PC-9 (cell line): ENCODE measurements around the gene WDR20. TPM values are rescaled to one million over a fixed set of nuclear protein-coding genes. Genes with fewer than 3 reads are reported as not detected.
"Not testable (repeated sequence)": the region's sequence is repeated elsewhere in the genome, so short reads cannot be mapped to it uniquely, and the experiment has no call there.

Source experiments
- BruUV-seq: library from RNA; stranded (reverse); fragments of 400-500 nt; replicated peaks from 2 replicates; lab custom pipeline; 2021; lab: Mats Ljungman, UMichigan
- CTCF ChIA-PET: fragments of 300-600 bp; sonication (Branson Sonifier 250); formaldehyde crosslinking; loops from one replicate; lab custom pipeline; 2022; ENCODE audit warnings: antibody characterized with exemption; lab: Charles Lee
- POLR2A ChIA-PET: fragments of 300-600 bp; sonication (Branson Sonifier 250); formaldehyde crosslinking; loops from one replicate; lab custom pipeline; 2022; ENCODE audit warnings: antibody characterized with exemption; ENCODE audit not compliant: unreplicated experiment; lab: Charles Lee
- DNase-seq, 2 experiments: peaks; one replicate each; pipeline versions ENCODE4 v3.0.0 to v3.0.0-alpha.2; 2015 to 2022; ENCODE audit warnings: mixed read lengths in 1 of 2
- H2AFZ ChIP-seq: fragments of 200-600 bp; sonication (generic); 2 replicates; pipeline ENCODE4 v1.8.1; 2017; ENCODE audit warnings: antibody characterized with exemption
- H3F3A ChIP-seq: fragments of 200-600 bp; sonication (generic); 2 replicates; pipeline ENCODE4 v1.8.1; 2017; ENCODE audit warnings: antibody characterized with exemption, mild to moderate bottlenecking, low read depth; ENCODE audit not compliant: insufficient read depth
- H3K27ac ChIP-seq: fragments of 200-600 bp; sonication (generic); 2 replicates; pipeline ENCODE4 v1.6.1; 2016; ENCODE audit warnings: mixed run types
- H3K27me3 ChIP-seq: fragments of 200-600 bp; sonication (generic); 2 replicates; pipeline ENCODE4 v1.6.1; 2016; ENCODE audit warnings: low read depth, mixed run types; ENCODE audit not compliant: insufficient read depth
- H3K36me3 ChIP-seq: fragments of 200-600 bp; sonication (generic); 2 replicates; pipeline ENCODE4 v1.6.1; 2016; ENCODE audit warnings: low read depth, mixed run types
- H3K4me1 ChIP-seq: fragments of 200-600 bp; sonication (generic); replicated peaks from 2 replicates; pipeline ENCODE4 v1.6.1; 2016; ENCODE audit warnings: mixed run types; ENCODE audit not compliant: insufficient read depth
- H3K4me2 ChIP-seq: fragments of 200-600 bp; sonication (generic); 2 replicates; pipeline ENCODE4 v1.6.1; 2017; ENCODE audit warnings: mixed run types
- H3K4me3 ChIP-seq: fragments of 200-600 bp; sonication (generic); 2 replicates; pipeline ENCODE4 v1.6.1; 2016; ENCODE audit warnings: mixed run types
- H3K79me2 ChIP-seq: fragments of 200-600 bp; sonication (generic); 2 replicates; pipeline ENCODE4 v1.6.1; 2017; ENCODE audit warnings: low read depth, mixed run types
- H3K9me2 ChIP-seq: fragments of 200-600 bp; sonication (generic); 2 replicates; pipeline ENCODE4 v1.8.1; 2017; ENCODE audit warnings: mild to moderate bottlenecking; ENCODE audit not compliant: insufficient read depth
- H3K9me3 ChIP-seq: fragments of 200-600 bp; sonication (generic); 2 replicates; pipeline ENCODE4 v1.8.1; 2016; ENCODE audit warnings: low read depth; ENCODE audit not compliant: insufficient read depth
- H4K20me1 ChIP-seq: fragments of 200-600 bp; sonication (generic); 2 replicates; pipeline ENCODE4 v1.8.1; 2017; ENCODE audit not compliant: insufficient read depth
- EZH2 ChIP-seq: fragments of 200-600 bp; sonication (generic); IDR thresholded peaks from 2 replicates; pipeline ENCODE4 v1.8.0; 2017; ENCODE audit warnings: antibody characterized with exemption, low read depth
- intact Hi-C: fragments of 100-400 bp; cut with micrococcal nuclease; formaldehyde crosslinking; loops from one replicate; pipeline ENCODE4 v1.10.0; 2022; ENCODE audit not compliant: unreplicated experiment
- total RNA-seq: library from RNA; stranded (reverse); gene quantifications from 2 replicates; pipeline ENCODE4 v1.2.3, GENCODE V29; 2021
- TF ChIP-seq, protein P1 (sequence below): fragments of 200-600 bp; sonication (generic); conservative IDR thresholded peaks from 2 replicates; pipeline ENCODE4 v1.6.1; 2017; ENCODE audit warnings: mixed run types, antibody characterized with exemption, mild to moderate bottlenecking, moderate library complexity

WDR20 gene
- total RNA-seq, 1 experiment from 2014 or later = 93.5 TPM

GRCh38 chr14:102239231-102239630 lies 99.5 kb downstream of the WDR20 start:
- peaks cover 7% of the 10 kb centered on the region; the same call in 1 of the 2 replicates for H3K9me3 ChIP-seq
- H3K79me2 ChIP-seq = no peaks in the 10 kb centered on the region
- no peak overlapping the region for H2AFZ ChIP-seq
- H3K27ac ChIP-seq = no peak overlapping the region
- ChIA-PET CTCF (no interaction called here), POLR2A (no interaction called here)
- no peak overlapping the region for H3K4me3 ChIP-seq
- no peak for DNase-seq
- peaks cover 4% of the 10 kb centered on the region for H3K4me1 ChIP-seq
- no peaks in the 10 kb centered on the region for H3K27me3 ChIP-seq
- no peaks in the 10 kb centered on the region for H3K36me3 ChIP-seq
- intact Hi-C loops = loop anchor here (10.0 kb wide), 1 partner anchor 534 kb away; no protein-coding TSS in a partner anchor
- no peaks in the 10 kb centered on the region for H3K9me2 ChIP-seq
- H3F3A ChIP-seq = no peaks in the 10 kb centered on the region; the same call in 1 of the 2 replicates
- BruUV-seq = no TSS peak
- no peak overlapping the region for H3K4me2 ChIP-seq
- TF ChIP-seq, protein P1, sequence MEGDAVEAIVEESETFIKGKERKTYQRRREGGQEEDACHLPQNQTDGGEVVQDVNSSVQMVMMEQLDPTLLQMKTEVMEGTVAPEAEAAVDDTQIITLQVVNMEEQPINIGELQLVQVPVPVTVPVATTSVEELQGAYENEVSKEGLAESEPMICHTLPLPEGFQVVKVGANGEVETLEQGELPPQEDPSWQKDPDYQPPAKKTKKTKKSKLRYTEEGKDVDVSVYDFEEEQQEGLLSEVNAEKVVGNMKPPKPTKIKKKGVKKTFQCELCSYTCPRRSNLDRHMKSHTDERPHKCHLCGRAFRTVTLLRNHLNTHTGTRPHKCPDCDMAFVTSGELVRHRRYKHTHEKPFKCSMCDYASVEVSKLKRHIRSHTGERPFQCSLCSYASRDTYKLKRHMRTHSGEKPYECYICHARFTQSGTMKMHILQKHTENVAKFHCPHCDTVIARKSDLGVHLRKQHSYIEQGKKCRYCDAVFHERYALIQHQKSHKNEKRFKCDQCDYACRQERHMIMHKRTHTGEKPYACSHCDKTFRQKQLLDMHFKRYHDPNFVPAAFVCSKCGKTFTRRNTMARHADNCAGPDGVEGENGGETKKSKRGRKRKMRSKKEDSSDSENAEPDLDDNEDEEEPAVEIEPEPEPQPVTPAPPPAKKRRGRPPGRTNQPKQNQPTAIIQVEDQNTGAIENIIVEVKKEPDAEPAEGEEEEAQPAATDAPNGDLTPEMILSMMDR = no peak
- TF ChIP-seq EZH2 = no peak
- no peaks in the 10 kb centered on the region for H4K20me1 ChIP-seq

GRCh38 chr14:102240481-102240880 lies 100.8 kb downstream of the WDR20 start:
- CTCF ChIA-PET, POLR2A ChIA-PET, DNase-seq, H2AFZ ChIP-seq, H4K20me1 ChIP-seq, H3K36me3 ChIP-seq, H3K27ac ChIP-seq, H3K4me3 ChIP-seq, H3K9me2 ChIP-seq, intact Hi-C loops, H3K27me3 ChIP-seq, H3K9me3 ChIP-seq, H3F3A ChIP-seq, H3K4me1 ChIP-seq, H3K4me2 ChIP-seq, BruUV-seq, H3K79me2 ChIP-seq: not testable (repeated sequence)

- no peak for TF ChIP-seq EZH2
- TF ChIP-seq, protein P1 = no peak
- intact Hi-C loops = no loop called here
- BruUV-seq = no TSS peak
Observed at GRCh38 chr14:102241147-102241546, 101.5 kb downstream of the WDR20 start.

GRCh38 chr14:102243795-102244194 lies 104.1 kb downstream of the WDR20 start:
- H3F3A ChIP-seq, H3K4me2 ChIP-seq, H3K4me1 ChIP-seq, H4K20me1 ChIP-seq, POLR2A ChIA-PET, H2AFZ ChIP-seq, H3K27me3 ChIP-seq, intact Hi-C loops, H3K9me3 ChIP-seq, DNase-seq, H3K4me3 ChIP-seq, CTCF ChIA-PET, H3K36me3 ChIP-seq, H3K9me2 ChIP-seq, H3K27ac ChIP-seq, H3K79me2 ChIP-seq, BruUV-seq: not testable (repeated sequence)

More at GRCh38 chr14:102241147-102241546, 101.5 kb downstream of the WDR20 start:
- no peak overlapping the region for H3K27ac ChIP-seq
- ChIA-PET CTCF (no interaction called here), POLR2A (no interaction called here)
- no peaks in the 10 kb centered on the region for H3K4me1 ChIP-seq
- H3K9me2 ChIP-seq = no peaks in the 10 kb centered on the region
- DNase-seq = no peak
- H3K4me3 ChIP-seq = no peak overlapping the region
- no peaks in the 10 kb centered on the region for H3K79me2 ChIP-seq
- no peaks in the 10 kb centered on the region; the same call in 1 of the 2 replicates for H3F3A ChIP-seq
- H3K9me3 ChIP-seq = peaks cover 7% of the 10 kb centered on the region; the same call in 1 of the 2 replicates
- no peak overlapping the region for H3K4me2 ChIP-seq
- no peak overlapping the region for H2AFZ ChIP-seq
- H3K27me3 ChIP-seq = no peaks in the 10 kb centered on the region
- no peaks in the 10 kb centered on the region for H4K20me1 ChIP-seq
- H3K36me3 ChIP-seq = no peaks in the 10 kb centered on the region
